T47D (cell line): ENCODE results near the gene MME.

Experiments used
- DNase-seq, 2 experiments: peaks; one replicate each; pipeline versions ENCODE4 v3.0.0 to v3.0.0-alpha.2; 2011 to 2012; ENCODE audit warnings: low read depth in 1 of 2, low spot score in 1 of 2
- JUND ChIP-seq: IDR thresholded peaks from 2 replicates; pipeline ENCODE4 v1.6.1; 2012; ENCODE audit warnings: low read depth
- in situ Hi-C: cut with HindIII; loops from 2 replicates; pipeline ENCODE4 v1.10.0; 2016; ENCODE audit warnings: low sequenced_read_pairs, low pct_unique_long_range_greater_than_20kb

The MME gene

DNA sequence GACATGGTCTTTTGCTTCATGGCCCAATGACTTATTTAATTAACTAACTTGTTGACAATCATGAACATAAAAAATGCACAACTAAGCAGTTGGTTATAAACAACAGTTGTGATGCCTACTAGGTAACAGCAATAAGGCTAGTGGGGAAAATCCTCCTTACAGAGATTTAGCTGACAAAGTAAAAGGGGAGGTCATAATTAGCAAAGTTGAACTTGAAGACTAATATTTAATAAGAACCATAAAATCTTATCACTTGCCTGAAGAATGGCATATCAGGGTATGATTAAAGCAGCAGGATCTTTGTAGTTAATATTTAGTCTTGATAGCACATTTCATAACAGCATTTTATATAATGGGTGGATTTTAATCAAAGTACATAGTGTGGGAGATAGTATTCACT, 84.2 kb downstream of the MME start:
- in situ Hi-C loops, result no loop called here
- no peak for TF ChIP-seq JUND
- DNase-seq, result no peak

DNA sequence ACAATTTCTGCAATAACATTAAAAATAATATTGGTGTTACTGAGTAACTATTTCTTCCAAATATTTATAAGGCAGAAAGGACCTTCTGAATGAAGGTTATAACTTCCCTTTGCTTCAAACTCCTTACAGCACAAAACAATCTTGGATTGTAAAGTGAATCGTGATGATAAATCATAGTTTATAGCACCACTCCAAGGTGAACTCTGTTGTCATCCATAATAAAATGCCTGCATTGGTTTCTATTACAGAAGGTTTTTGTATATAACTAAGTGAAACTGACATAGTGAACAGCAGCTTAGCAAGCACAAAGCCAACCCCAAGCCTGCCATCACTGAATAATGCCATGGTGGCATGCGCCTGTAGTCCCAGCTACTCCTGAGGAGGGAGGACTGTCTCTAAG, 86.3 kb downstream of the MME start:
- TF ChIP-seq JUND, result no peak

DNA sequence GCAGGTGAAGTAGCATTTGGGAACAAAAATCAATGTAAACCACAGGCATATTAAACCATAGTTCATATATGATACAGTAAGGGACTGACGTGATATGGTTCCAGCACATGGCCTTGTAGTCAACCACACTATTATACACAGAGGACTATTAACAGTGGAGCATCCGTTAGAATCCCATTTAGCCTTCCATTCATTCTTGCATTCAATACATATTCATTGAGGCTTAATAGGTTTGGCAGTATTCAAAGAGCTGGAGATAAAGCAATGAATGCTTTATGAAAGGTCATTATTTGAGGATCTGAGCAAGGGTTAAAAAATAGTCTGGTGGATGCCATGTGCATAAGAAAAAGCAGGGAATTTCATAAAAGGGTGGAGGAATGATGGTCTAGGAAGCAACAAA, 89.1 kb downstream of the MME start:
- TF ChIP-seq JUND, result no peak
- in situ Hi-C loops, result no loop called here

More for the DNA sequence above, 86.3 kb downstream of the MME start:
- in situ Hi-C loops, result no loop called here
- DNase-seq, result no peak

DNA sequence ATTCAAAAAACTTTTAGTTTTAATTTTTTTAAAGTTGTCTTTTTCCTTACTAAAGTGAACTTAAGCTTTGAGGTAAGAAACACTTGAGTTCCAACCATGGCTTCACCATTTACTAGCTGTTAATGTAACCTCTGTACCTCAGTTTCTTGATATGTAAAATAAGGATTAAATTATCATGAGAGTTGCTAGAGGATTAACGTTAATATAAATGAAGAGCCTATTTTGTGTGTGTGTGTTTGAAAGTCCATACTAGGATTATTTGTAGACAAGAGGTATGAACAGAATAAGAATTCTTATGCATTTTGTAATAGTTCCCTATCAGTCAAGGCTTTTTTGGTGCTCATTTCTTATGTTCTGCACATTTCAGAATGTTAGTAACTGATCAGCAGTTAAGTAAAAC, 93.7 kb downstream of the MME start:
- in situ Hi-C loops, result no loop called here
- DNase-seq, result no peak
- TF ChIP-seq JUND, result no peak

More for the DNA sequence above, 89.1 kb downstream of the MME start:
- DNase-seq, result no peak

DNA sequence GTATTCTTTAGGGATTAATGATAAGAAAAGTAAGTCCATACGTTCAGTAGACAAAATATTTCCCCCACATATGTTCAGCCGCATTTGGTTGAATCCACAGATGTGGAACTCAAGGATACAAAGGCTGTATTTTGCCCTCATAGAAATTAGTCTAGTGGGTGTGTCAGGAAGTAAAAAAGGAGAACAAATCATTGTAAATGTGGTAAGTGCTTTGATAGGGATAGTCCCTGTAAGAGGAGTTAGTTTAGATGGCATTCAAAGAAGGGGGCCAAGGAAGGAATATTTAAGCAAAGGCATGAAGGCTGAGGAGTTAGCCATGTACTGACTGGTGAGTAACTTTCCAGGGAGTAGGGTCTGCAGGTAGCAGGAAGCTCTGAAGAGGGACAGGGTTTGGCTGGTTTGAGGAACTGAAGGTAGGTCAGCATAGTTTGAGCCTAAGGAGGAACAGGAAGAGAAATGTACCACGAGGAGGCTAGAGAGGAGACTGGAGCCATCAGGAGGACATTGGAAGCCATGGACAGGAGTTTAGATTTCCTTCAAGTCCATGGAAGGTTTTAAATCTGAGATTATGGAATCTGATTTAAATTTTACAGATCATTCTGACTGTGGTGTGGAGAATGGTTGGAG, 98.8 kb downstream of the MME start:
- in situ Hi-C loops, result no loop called here
- no peak for DNase-seq
- TF ChIP-seq JUND, result no peak

DNA sequence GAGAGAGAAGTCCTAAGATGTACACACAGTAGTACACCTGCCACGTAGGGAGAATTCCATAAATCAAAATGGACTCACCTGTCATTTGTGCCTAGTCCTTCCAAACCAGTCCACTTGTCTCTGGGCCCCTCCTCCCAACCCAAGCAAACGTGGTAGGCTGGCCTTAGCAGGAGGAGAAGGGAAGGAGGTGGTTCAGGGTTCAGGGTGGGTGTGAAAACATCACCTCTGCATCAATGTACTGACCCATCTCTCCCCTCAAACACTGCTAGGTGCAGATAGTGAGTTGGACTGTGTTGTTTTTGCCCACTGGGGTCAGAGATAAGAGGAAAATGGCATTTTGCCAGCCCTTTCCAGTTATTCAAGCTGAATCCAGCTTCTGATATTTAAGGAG, 99.3 kb downstream of the MME start:
- no peak for DNase-seq
- TF ChIP-seq JUND, result no peak
- in situ Hi-C loops, result no loop called here

DNA sequence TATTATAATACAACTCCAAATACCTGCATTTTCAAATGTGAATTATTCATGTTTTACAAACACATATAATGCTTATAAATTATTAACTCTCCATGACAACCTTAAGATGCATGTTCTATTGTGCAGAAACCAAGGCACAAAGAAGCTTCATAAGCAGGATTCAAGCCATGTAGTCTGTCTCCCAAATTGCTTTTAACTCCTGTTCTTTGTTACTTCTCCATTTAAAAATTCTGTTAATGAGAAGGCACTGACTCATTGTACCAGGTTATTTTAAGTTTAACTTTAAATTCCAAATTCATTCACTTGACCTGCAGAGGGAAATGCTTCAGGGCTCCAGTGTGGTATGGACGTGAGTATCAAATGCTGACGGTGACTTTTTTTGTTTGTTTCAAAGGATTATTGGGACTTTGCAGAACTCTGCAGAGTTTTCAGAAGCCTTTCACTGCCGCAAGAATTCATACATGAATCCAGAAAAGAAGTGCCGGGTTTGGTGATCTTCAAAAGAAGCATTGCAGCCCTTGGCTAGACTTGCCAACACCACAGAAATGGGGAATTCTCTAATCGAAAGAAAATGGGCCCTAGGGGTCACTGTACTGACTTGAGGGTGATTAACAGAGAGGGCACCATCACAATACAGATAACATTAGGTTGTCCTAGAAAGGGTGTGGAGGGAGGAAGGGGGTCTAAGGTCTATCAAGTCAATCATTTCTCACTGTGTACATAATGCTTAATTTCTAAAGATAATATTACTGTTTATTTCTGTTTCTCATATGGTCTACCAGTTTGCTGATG, 100.0 kb downstream of the MME start:
- no peak for TF ChIP-seq JUND
- no peak for DNase-seq

DNA sequence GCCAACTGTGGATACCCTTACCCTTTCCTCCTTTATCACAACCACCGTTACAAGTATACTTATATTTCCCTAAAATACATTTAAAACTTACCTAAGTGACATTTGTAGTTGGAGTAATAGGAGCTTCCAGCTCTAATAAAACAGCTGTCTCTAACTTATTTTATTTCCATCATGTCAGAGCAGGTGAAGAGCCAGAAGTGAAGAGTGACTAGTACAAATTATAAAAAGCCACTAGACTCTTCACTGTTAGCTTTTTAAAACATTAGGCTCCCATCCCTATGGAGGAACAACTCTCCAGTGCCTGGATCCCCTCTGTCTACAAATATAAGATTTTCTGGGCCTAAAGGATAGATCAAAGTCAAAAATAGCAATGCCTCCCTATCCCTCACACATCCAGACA, 102.3 kb downstream of the MME start:
- DNase-seq, result no peak
- in situ Hi-C loops, result no loop called here
- no peak for TF ChIP-seq JUND

More for the DNA sequence above, 100.0 kb downstream of the MME start:
- in situ Hi-C loops, result no loop called here

DNA sequence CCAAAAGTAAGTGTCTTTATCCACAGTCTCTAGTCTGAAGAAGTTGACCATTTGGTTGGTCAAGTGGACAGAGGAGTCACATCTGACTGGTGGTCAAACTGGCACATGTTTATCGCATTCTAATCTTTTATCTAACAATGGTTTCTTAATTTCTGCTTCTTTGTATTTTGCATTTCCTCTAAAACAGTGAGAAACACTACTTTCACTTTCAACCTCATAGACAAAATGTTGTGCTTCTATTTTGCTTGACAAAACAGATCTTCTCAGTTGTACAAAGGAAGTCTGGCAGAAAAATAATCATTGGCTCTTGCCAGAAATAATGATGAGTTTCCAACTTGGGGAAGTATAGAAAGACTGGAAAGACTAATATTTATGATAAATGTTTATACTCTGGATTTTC, 103.9 kb downstream of the MME start:
- in situ Hi-C loops, result no loop called here
- no peak for TF ChIP-seq JUND
- DNase-seq, result no peak

DNA sequence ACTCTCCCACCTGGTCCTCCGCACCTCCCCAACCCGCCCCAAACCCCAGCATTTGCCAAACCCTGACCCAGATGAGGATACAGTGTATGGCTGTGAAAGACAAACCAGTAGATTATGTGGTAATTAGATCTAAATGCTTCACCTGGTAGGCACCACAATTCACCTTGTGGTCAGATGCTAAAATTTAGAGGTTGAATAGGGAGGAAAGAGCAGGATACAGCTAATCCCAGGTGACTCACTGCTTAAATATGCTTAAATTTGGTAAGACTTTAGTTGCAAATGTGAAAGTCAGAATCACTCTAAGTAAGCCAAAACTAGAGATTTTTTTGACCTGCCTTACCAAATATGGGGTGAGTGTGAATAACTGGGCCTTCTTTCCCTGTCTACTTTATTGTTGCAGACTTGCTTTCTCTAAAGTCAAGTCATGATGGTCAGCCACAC, 105.5 kb downstream of the MME start:
- TF ChIP-seq JUND, result no peak
- DNase-seq, result no peak
- in situ Hi-C loops, result no loop called here

DNA sequence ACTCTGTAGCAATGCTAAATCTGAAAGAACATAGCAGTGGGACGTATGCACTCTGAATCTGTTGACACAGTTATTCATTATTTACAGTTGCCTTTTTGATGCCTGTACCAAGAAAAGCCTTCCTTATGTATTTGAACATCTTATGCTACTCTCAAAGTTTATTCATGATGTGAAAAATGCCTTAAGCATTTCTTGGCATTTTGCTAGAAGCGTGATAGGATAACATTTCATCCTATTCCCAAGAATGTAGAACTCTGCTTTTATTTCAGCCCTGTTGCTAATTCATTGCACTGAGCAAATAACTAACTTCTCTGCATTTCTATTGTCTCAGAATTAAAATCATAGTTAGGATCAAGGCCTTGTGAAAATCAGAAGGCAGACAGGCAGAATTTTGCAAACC, 107.9 kb downstream of the MME start:
- TF ChIP-seq JUND, result no peak
- DNase-seq, result no peak
- in situ Hi-C loops, result no loop called here

DNA sequence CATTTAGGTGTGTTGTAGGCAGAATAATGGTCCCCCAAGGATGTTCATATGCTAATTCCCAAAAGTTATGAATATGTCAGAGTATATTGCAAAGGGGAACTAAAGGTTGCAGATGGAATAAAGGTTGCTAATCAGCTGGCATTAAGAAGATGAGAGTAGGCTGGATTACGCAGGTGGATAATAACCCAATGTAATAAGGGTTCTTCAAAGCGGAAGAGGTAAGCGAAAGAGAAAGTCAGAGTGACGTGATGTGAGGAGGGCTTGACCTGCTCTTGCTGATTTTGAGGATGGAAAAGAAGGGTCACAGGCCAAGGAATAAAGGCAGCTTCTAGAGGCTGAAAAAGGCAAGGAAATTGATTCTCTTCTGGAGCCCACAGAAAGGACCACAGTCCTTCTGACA, 109.4 kb downstream of the MME start:
- in situ Hi-C loops, result no loop called here
- TF ChIP-seq JUND, result no peak
- no peak for DNase-seq

DNA sequence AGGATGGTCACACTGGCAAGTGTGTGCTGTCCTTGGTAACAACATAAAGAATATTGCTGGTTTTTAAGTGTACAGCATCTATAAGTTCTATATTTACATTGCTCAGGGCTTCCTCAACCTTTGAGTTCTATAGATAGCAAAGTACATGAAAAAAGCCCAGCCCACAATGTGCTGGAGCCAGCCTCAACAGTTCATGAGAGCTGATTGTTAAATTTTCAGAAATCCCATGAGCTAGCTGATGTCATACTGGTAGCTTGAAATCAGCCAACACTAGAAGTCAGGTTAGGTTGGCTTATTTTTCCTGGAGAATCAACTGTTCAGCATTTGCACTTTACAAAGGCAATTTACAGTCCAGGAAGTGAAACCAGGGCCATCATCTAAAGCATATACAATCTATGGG, 110.6 kb downstream of the MME start:
- in situ Hi-C loops, result no loop called here
- TF ChIP-seq JUND, result no peak

More for the DNA sequence above, 110.6 kb downstream of the MME start:
- DNase-seq, result no peak
